ENCODE measurements around the gene LATS2. TPM values are rescaled to one million over a fixed set of nuclear protein-coding genes. Genes with fewer than 3 reads are reported as not detected.
A peak's percentile ranks its signal among the peaks of the same experiment; 100 is the strongest.

Gene LATS2
- total RNA-seq, 1 experiment from 2014 or later, result 7.3 TPM

GRCh38 chr13:21033212-21033840 lies 28.1 kb downstream of the LATS2 start:
- in situ Hi-C loops (cut with HindIII; ENCODE audit: low pct_unique_long_range_greater_than_20kb, low sequenced_read_pairs), result no loop called here
- DNase-seq (ENCODE audit: low read depth), result no peak

GRCh38 chr13:21032656-21033055 lies 28.7 kb downstream of the LATS2 start:
- in situ Hi-C loops (cut with HindIII; ENCODE audit: low pct_unique_long_range_greater_than_20kb, low sequenced_read_pairs), result no loop called here
- no peak for DNase-seq (ENCODE audit: low read depth)

- no peak for DNase-seq (ENCODE audit: low read depth)
- in situ Hi-C loops (cut with HindIII; ENCODE audit: low pct_unique_long_range_greater_than_20kb, low sequenced_read_pairs), result no loop called here
These were observed 29.7 kb downstream of the LATS2 start for GRCh38 chr13:21031594-21032275.

GRCh38 chr13:21025539-21025938 lies 35.8 kb downstream of the LATS2 start:
- no peak for DNase-seq (ENCODE audit: low read depth)
- in situ Hi-C loops (cut with HindIII; ENCODE audit: low pct_unique_long_range_greater_than_20kb, low sequenced_read_pairs), result no loop called here

- in situ Hi-C loops (cut with HindIII; ENCODE audit: low pct_unique_long_range_greater_than_20kb, low sequenced_read_pairs), result no loop called here
These were observed 39.1 kb downstream of the LATS2 start for GRCh38 chr13:21022056-21022979.

GRCh38 chr13:21020581-21020980 lies 40.8 kb downstream of the LATS2 start:
- in situ Hi-C loops (cut with HindIII; ENCODE audit: low pct_unique_long_range_greater_than_20kb, low sequenced_read_pairs), result no loop called here
- DNase-seq (ENCODE audit: low read depth), result no peak

More at GRCh38 chr13:21022056-21022979, 39.1 kb downstream of the LATS2 start:
- no peak for DNase-seq (ENCODE audit: low read depth)

GRCh38 chr13:21020176-21020575 lies 41.2 kb downstream of the LATS2 start:
- in situ Hi-C loops (cut with HindIII; ENCODE audit: low pct_unique_long_range_greater_than_20kb, low sequenced_read_pairs), result no loop called here
- DNase-seq (ENCODE audit: low read depth), result no peak

GRCh38 chr13:21018220-21018619 lies 43.2 kb downstream of the LATS2 start:
- no peak for DNase-seq (ENCODE audit: low read depth)
- in situ Hi-C loops (cut with HindIII; ENCODE audit: low pct_unique_long_range_greater_than_20kb, low sequenced_read_pairs), result no loop called here

GRCh38 chr13:21016487-21016886 lies 44.9 kb downstream of the LATS2 start:
- in situ Hi-C loops (cut with HindIII; ENCODE audit: low pct_unique_long_range_greater_than_20kb, low sequenced_read_pairs), result no loop called here
- no peak for DNase-seq (ENCODE audit: low read depth)

GRCh38 chr13:21015284-21015683 lies 46.1 kb downstream of the LATS2 start:
- in situ Hi-C loops (cut with HindIII; ENCODE audit: low pct_unique_long_range_greater_than_20kb, low sequenced_read_pairs), result no loop called here
- no peak for DNase-seq (ENCODE audit: low read depth)

- in situ Hi-C loops (cut with HindIII; ENCODE audit: low pct_unique_long_range_greater_than_20kb, low sequenced_read_pairs), result no loop called here
- DNase-seq (ENCODE audit: low read depth), result peak; percentile 88
These were observed 46.8 kb downstream of the LATS2 start for GRCh38 chr13:21014502-21015170.

- in situ Hi-C loops (cut with HindIII; ENCODE audit: low pct_unique_long_range_greater_than_20kb, low sequenced_read_pairs), result no loop called here
- no peak for DNase-seq (ENCODE audit: low read depth)
These were observed 47.3 kb downstream of the LATS2 start for GRCh38 chr13:21014139-21014501.

- DNase-seq (ENCODE audit: low read depth), result no peak
- in situ Hi-C loops (cut with HindIII; ENCODE audit: low pct_unique_long_range_greater_than_20kb, low sequenced_read_pairs), result no loop called here
These were observed 47.7 kb downstream of the LATS2 start for GRCh38 chr13:21013682-21014038.

GRCh38 chr13:21012841-21013681 lies 48.3 kb downstream of the LATS2 start:
- no peak for DNase-seq (ENCODE audit: low read depth)
- in situ Hi-C loops (cut with HindIII; ENCODE audit: low pct_unique_long_range_greater_than_20kb, low sequenced_read_pairs), result no loop called here

GRCh38 chr13:21012211-21012610 lies 49.2 kb downstream of the LATS2 start:
- in situ Hi-C loops (cut with HindIII; ENCODE audit: low pct_unique_long_range_greater_than_20kb, low sequenced_read_pairs), result no loop called here

GRCh38 chr13:21011378-21011777 lies 50.0 kb downstream of the LATS2 start:
- peak; percentile 27 for DNase-seq (ENCODE audit: low read depth)
- in situ Hi-C loops (cut with HindIII; ENCODE audit: low pct_unique_long_range_greater_than_20kb, low sequenced_read_pairs), result no loop called here

More at GRCh38 chr13:21012211-21012610, 49.2 kb downstream of the LATS2 start:
- DNase-seq (ENCODE audit: low read depth), result no peak

- peak; percentile 44 for DNase-seq (ENCODE audit: low read depth)
- in situ Hi-C loops (cut with HindIII; ENCODE audit: low pct_unique_long_range_greater_than_20kb, low sequenced_read_pairs), result no loop called here
These were observed 50.8 kb downstream of the LATS2 start for GRCh38 chr13:21010621-21011020.

- no peak for DNase-seq (ENCODE audit: low read depth)
- in situ Hi-C loops (cut with HindIII; ENCODE audit: low pct_unique_long_range_greater_than_20kb, low sequenced_read_pairs), result no loop called here
These were observed 52.4 kb downstream of the LATS2 start for GRCh38 chr13:21009036-21009435.
